C4-2B (cell line): ENCODE results near the gene STK16.

Source experiments
- CTCF ChIP-seq: fragments of 450-650 bp; conservative IDR thresholded peaks from 2 replicates; pipeline ENCODE4 v1.5.1; 2017; ENCODE audit warnings: mild to moderate bottlenecking
- ZFX ChIP-seq: fragments of 450-650 bp; IDR thresholded peaks from 2 replicates; pipeline ENCODE4 v1.6.1; 2017

GRCh38 chr2:219204425-219205164 lies 40.7 kb upstream of the STK16 start:
- TF ChIP-seq CTCF (no peak), ZFX (no peak)
